Measurements from ENCODE around the gene TNIP1.

TNIP1 gene

DNA sequence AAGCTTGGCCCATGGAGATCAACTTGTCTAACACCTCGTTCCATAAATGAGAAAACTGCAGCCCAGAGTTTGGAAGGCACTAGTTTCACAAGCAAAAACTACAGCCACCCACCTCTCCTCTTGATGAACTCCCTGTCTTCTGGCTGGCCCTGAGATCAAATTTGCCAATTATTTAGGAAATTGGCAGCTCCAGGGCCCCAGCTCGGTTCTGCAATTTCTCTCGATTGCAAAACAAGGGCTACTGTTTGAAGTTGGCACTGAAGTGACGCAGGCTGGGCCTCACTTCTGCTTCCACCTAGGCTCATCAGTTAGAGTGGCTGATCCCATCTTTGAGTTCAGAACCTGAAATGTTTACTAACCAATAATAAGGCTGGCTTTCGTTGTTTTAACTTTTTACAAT lies 64.1 kb downstream of the TNIP1 start:
- no peak overlapping the region for H3K27ac ChIP-seq (ENCODE audit: low read length)
- H3K4me1 ChIP-seq (ENCODE audit: control insufficient read depth in 1 of 2, insufficient read depth in 2 of 2, low read length in 2 of 2), result peaks cover 0 to 11% of the 10 kb centered on the region in 2 donors
- H3K36me3 ChIP-seq (ENCODE audit: control insufficient read depth in 1 of 2, insufficient read depth in 2 of 2, low read length in 2 of 2), result no peaks in the 10 kb centered on the region
- H3K9me3 ChIP-seq (ENCODE audit: control insufficient read depth in 1 of 2, low read length in 2 of 2), result no peaks in the 10 kb centered on the region
- H3K4me3 ChIP-seq (ENCODE audit: low read depth in 1 of 2, low read length in 2 of 2), result no peak overlapping the region
- no peaks in the 10 kb centered on the region for H3K27me3 ChIP-seq (ENCODE audit: low read depth, low read length)

DNA sequence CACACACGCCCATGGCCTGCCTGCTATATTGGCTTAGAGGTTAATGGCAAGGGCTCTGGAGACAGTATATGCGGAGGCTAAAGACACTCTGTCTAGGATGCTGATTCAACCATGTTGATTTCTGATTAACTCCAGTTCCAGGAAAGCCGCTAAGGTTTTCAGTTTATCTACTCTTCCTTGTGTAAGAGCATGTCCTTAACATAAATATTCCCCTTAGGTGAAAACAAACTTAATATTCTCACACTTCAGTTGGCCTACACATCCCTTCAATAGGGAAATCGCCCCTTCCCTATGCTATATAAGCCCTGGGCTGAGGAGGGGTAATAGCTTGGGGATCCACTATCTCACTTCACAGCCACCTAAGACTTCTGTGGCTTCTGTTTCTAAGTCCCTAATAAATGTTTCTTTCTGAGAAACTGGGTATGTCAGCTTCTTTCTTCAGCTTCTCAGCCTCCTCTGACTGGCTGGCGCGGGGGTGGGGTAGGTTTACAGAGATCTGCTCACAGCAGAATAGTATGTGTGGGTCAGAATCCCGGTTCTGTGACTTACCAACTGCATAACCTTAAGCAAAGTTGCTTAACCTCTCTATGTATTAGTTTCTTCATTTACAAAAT lies 64.8 kb downstream of the TNIP1 start:
- Histone ChIP-seq H3K4me1 (ENCODE audit: control insufficient read depth in 1 of 2, insufficient read depth in 2 of 2, low read length in 2 of 2) (peaks cover 0 to 9% of the 10 kb centered on the region in 2 donors), H3K27ac (ENCODE audit: low read length) (no peak overlapping the region), H3K27me3 (ENCODE audit: low read depth, low read length) (no peaks in the 10 kb centered on the region), H3K36me3 (ENCODE audit: control insufficient read depth in 1 of 2, insufficient read depth in 2 of 2, low read length in 2 of 2) (no peaks in the 10 kb centered on the region), H3K9me3 (ENCODE audit: control insufficient read depth in 1 of 2, low read length in 2 of 2) (no peaks in the 10 kb centered on the region), H3K4me3 (ENCODE audit: low read depth in 1 of 2, low read length in 2 of 2) (no peak overlapping the region)

DNA sequence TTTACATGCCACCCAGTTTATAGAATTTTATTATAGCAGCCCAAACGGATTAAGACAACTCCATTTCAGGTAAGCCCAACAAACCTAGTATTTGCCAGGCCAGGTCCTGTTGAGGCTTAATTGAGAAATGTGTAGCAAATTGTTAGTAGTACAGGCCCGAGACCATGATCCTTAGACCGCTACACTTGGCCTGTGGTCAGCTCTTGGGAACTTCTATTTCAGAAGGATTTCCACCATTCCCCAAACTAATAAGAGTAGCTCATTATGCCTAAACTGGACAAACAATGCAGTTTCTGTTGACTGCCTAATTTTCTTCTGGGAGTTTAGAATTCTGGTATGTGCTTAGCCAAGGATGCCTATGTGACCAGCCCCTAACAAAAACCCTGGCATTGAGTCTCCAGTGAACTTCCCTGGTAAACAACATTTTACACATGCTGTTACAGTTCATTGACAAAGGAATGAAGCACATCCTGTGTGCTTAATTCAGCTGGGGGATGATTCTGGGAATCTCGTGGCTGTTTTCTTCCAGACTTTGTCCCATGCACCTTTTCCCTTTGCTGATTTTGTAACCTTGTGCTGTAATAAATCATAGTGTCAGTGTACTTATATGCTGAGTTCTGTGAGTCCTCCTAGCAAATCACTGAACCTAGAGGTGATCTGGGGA lies 66.0 kb downstream of the TNIP1 start:
- Histone ChIP-seq H3K27ac (ENCODE audit: low read length) (no peak overlapping the region), H3K9me3 (ENCODE audit: control insufficient read depth in 1 of 2, low read length in 2 of 2) (no peaks in the 10 kb centered on the region), H3K27me3 (ENCODE audit: low read depth, low read length) (no peaks in the 10 kb centered on the region), H3K36me3 (ENCODE audit: control insufficient read depth in 1 of 2, insufficient read depth in 2 of 2, low read length in 2 of 2) (no peaks in the 10 kb centered on the region), H3K4me1 (ENCODE audit: control insufficient read depth in 1 of 2, insufficient read depth in 2 of 2, low read length in 2 of 2) (peaks cover 0 to 6% of the 10 kb centered on the region in 2 donors), H3K4me3 (ENCODE audit: low read depth in 1 of 2, low read length in 2 of 2) (no peak overlapping the region)

DNA sequence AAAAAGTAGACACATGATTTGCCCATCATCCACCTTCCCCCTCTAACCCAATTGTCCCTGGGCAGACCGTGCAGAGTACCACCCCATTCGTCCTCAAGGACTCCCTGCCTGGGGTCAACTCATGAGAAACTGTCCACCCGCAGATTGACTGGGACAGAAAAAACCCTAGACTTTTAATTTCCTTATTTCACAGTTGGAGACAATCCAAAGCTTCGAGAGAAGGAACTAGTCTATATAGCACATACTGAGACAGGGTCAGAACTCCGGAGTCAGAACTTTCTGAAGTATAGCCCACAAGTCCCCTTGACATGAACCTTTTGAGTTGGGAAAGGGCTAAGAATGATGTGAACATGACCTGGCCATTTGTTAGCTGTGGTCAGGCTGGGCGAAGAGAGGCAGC lies 68.0 kb downstream of the TNIP1 start:
- no peak overlapping the region for H3K4me3 ChIP-seq (ENCODE audit: low read depth in 1 of 2, low read length in 2 of 2)
- H3K4me1 ChIP-seq (ENCODE audit: control insufficient read depth in 1 of 2, insufficient read depth in 2 of 2, low read length in 2 of 2), result peaks cover 0 to 6% of the 10 kb centered on the region in 2 donors
- H3K9me3 ChIP-seq (ENCODE audit: control insufficient read depth in 1 of 2, low read length in 2 of 2), result no peaks in the 10 kb centered on the region
- H3K27me3 ChIP-seq (ENCODE audit: low read depth, low read length), result no peaks in the 10 kb centered on the region
- H3K36me3 ChIP-seq (ENCODE audit: control insufficient read depth in 1 of 2, insufficient read depth in 2 of 2, low read length in 2 of 2), result no peaks in the 10 kb centered on the region
- no peak overlapping the region for H3K27ac ChIP-seq (ENCODE audit: low read length)

DNA sequence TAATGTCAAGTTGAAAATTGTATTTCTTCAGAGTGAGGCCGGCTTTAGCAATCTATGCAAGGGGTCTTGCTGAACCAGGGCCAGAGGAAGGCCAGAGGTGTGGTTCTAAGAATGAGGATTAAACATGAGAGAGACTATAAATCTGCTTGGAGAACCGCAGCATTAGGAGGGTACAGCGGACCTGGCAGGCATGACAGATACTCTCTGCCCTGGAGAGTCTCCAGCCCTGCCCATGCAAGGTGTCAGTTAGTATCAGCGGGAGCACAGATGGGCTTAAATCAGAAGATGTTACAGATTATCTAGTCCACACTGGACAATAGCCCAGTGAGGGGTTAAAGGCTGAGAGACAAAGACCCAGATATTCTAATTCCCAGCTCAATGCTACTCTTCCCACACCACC lies 71.9 kb downstream of the TNIP1 start:
- Histone ChIP-seq H3K4me1 (ENCODE audit: control insufficient read depth in 1 of 2, insufficient read depth in 2 of 2, low read length in 2 of 2) (peaks cover 8 to 25% of the 10 kb centered on the region in 2 donors), H3K4me3 (ENCODE audit: low read depth in 1 of 2, low read length in 2 of 2) (no peak overlapping the region), H3K27ac (ENCODE audit: low read length) (no peak overlapping the region), H3K27me3 (ENCODE audit: low read depth, low read length) (no peaks in the 10 kb centered on the region), H3K9me3 (ENCODE audit: control insufficient read depth in 1 of 2, low read length in 2 of 2) (no peaks in the 10 kb centered on the region), H3K36me3 (ENCODE audit: control insufficient read depth in 1 of 2, insufficient read depth in 2 of 2, low read length in 2 of 2) (no peaks in the 10 kb centered on the region)

DNA sequence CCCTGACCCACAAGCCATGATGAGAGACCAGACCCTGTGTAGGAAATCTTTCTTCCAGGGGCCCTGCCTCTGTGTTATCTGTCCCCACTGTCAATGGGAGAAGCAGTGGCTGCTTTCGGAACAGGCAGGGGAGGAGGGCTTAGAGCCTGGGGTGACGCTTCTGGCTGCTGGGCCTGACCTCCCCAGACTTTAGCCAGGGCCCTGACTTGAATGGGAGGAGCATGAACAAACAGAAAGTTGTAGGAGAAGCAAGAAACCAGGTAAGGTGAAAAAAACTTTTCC lies 72.7 kb downstream of the TNIP1 start:
- Histone ChIP-seq H3K27ac (ENCODE audit: low read length) (no peak overlapping the region), H3K27me3 (ENCODE audit: low read depth, low read length) (no peaks in the 10 kb centered on the region), H3K9me3 (ENCODE audit: control insufficient read depth in 1 of 2, low read length in 2 of 2) (no peaks in the 10 kb centered on the region), H3K4me1 (ENCODE audit: control insufficient read depth in 1 of 2, insufficient read depth in 2 of 2, low read length in 2 of 2) (peaks cover 8 to 25% of the 10 kb centered on the region in 2 donors), H3K4me3 (ENCODE audit: low read depth in 1 of 2, low read length in 2 of 2) (no peak overlapping the region), H3K36me3 (ENCODE audit: control insufficient read depth in 1 of 2, insufficient read depth in 2 of 2, low read length in 2 of 2) (no peaks in the 10 kb centered on the region)

DNA sequence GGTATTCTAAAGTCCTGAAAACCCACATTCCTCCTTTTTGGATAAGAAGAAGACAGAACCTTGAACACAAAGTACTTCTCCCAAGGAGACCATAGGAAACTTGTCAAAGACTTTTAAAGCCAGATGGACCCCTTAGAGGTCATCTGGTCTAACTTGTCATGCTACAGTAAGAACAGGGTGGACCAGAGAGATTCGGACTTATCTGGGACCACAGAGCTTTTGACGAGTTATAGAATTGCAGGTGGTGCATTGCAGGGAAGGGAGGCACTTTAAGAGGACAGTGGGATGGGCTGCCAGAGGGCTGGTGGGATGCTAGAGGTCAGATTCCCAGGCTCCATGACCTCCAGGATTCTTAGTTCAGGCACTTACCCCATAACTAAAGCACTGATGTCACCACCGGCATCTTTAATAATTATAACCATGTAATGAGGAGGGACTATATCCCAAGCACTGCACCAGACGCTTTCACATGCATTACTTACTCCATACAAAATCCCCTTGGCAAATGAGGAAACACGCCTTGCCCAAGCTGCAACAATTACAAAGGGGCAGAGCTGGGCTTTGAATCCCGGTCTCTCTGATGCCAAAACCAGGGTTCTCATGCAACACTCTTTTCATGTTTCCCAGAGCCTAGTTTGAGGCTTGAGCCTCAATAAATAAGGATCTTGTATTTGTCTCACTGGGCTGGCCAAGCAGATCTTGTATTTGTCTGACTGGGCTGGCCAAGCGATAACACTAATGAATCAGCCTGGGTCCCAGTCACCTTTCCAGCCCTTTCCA lies 73.2 kb downstream of the TNIP1 start:
- H3K27me3 ChIP-seq (ENCODE audit: low read depth, low read length), result no peaks in the 10 kb centered on the region
- peaks cover 8 to 28% of the 10 kb centered on the region in 2 donors for H3K4me1 ChIP-seq (ENCODE audit: control insufficient read depth in 1 of 2, insufficient read depth in 2 of 2, low read length in 2 of 2)
- peak overlapping the region; percentile 74 for H3K27ac ChIP-seq (ENCODE audit: low read length)
- no peaks in the 10 kb centered on the region for H3K36me3 ChIP-seq (ENCODE audit: control insufficient read depth in 1 of 2, insufficient read depth in 2 of 2, low read length in 2 of 2)
- no peak overlapping the region for H3K4me3 ChIP-seq (ENCODE audit: low read depth in 1 of 2, low read length in 2 of 2)
- H3K9me3 ChIP-seq (ENCODE audit: control insufficient read depth in 1 of 2, low read length in 2 of 2), result no peaks in the 10 kb centered on the region

DNA sequence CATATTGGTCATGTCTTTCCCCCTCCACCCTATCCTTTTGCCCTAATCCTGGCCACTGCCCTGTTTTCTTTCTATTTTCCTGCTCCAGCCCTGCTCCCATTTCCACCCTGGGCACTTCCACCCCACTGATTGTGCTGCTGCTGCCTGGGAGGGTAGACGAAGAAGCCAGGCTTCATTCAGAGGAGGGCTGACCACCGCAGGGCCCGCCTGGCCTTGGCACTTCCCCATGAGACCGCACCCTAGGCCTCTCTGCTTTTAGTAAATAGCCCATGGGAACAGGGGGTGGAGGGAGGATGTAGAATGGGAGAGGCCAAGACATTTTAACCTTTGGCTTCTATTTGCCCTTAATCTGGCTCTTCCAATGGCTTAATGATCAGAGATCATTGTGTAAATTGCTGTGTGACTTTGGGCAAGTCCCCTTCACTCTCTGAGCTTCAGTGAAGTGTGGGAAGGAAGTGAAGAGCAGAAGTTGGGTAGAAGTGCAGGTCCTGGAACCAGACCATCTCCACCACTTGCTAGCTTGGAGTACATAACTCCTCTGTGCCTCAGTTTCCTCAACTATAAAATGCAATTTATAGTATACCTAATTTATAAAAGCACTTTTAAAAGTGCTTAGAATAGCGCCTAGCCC lies 74.0 kb downstream of the TNIP1 start:
- peak overlapping the region; percentile 74 for H3K27ac ChIP-seq (ENCODE audit: low read length)

DNA sequence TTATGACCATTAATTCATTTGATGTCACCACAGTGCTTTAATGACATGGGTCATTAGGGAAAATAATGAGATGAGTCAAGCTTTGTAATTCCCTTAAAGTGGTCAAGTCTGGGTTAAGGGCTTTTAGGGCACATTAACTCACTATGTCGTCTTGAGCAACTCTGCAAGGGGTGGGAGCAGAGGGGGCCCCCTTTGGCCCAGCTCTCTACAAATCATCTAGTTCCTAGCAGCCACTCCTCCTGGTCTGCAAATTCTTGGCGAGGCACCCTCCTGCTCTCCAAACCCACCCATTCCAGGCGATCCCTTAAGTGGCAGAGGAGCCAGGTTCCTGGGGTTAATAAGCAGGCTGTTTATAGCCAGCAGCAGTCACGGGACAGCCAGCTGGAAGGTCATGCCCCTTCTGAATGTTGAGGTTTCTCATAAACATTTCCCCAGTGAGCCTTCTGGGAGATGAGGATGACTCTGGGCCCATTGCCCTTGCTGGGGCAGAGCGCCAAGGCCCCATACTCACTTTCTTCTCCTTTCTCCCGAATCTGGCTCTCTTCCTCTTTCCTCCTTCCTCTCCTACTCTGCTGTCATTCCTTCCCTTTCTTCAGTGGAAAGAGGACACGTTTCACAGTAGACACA lies 74.8 kb downstream of the TNIP1 start:
- H3K27me3 ChIP-seq (ENCODE audit: low read depth, low read length), result no peaks in the 10 kb centered on the region
- H3K36me3 ChIP-seq (ENCODE audit: control insufficient read depth in 1 of 2, insufficient read depth in 2 of 2, low read length in 2 of 2), result no peaks in the 10 kb centered on the region
- H3K9me3 ChIP-seq (ENCODE audit: control insufficient read depth in 1 of 2, low read length in 2 of 2), result no peaks in the 10 kb centered on the region
- H3K27ac ChIP-seq (ENCODE audit: low read length), result peak overlapping the region; percentile 74
- H3K4me1 ChIP-seq (ENCODE audit: control insufficient read depth in 1 of 2, insufficient read depth in 2 of 2, low read length in 2 of 2), result peaks cover 8 to 31% of the 10 kb centered on the region in 2 donors
- peak overlapping the region in 1 of 2 donors; percentile 17 for H3K4me3 ChIP-seq (ENCODE audit: low read depth in 1 of 2, low read length in 2 of 2)

More for the DNA sequence above, 74.0 kb downstream of the TNIP1 start:
- H3K27me3 ChIP-seq (ENCODE audit: low read depth, low read length), result no peaks in the 10 kb centered on the region
- no peaks in the 10 kb centered on the region for H3K36me3 ChIP-seq (ENCODE audit: control insufficient read depth in 1 of 2, insufficient read depth in 2 of 2, low read length in 2 of 2)
- H3K4me3 ChIP-seq (ENCODE audit: low read depth in 1 of 2, low read length in 2 of 2), result peak overlapping the region in 1 of 2 donors; percentile 33
- peaks cover 8 to 31% of the 10 kb centered on the region in 2 donors for H3K4me1 ChIP-seq (ENCODE audit: control insufficient read depth in 1 of 2, insufficient read depth in 2 of 2, low read length in 2 of 2)
- H3K9me3 ChIP-seq (ENCODE audit: control insufficient read depth in 1 of 2, low read length in 2 of 2), result no peaks in the 10 kb centered on the region

DNA sequence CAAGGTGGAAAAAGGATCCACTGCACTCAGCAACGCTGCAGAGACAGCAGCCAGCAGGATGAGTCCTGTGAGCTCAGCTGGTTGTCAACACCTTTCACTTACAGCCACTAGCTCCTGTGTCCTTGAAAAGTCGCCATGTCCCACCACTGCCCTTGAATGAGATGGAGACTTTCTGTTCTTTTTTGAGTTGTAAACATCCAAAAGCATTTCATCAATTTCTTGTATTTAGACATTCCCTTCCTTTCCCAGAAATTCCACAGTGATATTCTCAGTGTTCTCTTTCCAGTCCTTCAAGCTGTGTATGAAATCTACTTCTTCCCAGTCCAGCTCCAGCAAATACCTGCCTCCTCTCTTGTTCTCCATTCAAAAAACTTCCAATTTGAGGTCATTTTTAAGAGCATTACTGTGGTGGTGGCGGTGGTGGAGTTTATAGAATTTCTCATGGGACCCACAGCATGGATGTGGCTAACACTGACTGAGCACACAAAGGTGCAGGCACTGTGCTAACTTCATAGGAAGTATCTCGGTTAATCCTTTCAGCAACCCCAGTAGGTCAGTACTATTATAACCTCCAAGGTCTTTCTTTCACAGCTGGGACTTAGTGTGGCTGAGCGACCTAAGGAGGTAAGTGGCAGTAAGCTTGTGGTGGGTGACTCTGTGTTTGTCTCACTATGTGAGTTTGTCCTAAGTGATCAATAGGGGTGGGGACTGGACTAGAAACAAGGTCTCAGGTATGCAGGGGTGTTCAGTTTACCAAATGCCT lies 75.5 kb downstream of the TNIP1 start:
- H3K36me3 ChIP-seq (ENCODE audit: control insufficient read depth in 1 of 2, insufficient read depth in 2 of 2, low read length in 2 of 2), result no peaks in the 10 kb centered on the region
- no peaks in the 10 kb centered on the region for H3K27me3 ChIP-seq (ENCODE audit: low read depth, low read length)
- no peaks in the 10 kb centered on the region for H3K9me3 ChIP-seq (ENCODE audit: control insufficient read depth in 1 of 2, low read length in 2 of 2)
- peak overlapping the region; percentile 74 for H3K27ac ChIP-seq (ENCODE audit: low read length)
- peak overlapping the region in 1 of 2 donors; percentile 8 for H3K4me3 ChIP-seq (ENCODE audit: low read depth in 1 of 2, low read length in 2 of 2)
- peaks cover 8 to 31% of the 10 kb centered on the region in 2 donors for H3K4me1 ChIP-seq (ENCODE audit: control insufficient read depth in 1 of 2, insufficient read depth in 2 of 2, low read length in 2 of 2)

All from muscle layer of duodenum (tissue), 2 donors.